SK-N-SH (cell line): Measurements from ENCODE around the gene PRXL2B. TPM values are rescaled to one million over a fixed set of nuclear protein-coding genes. Genes with fewer than 3 reads are reported as not detected.

Source experiments
- CTCF ChIA-PET: fragments of 300-600, 350-600 bp; formaldehyde crosslinking; extraction: SDS; loops from one replicate; lab custom pipeline; 2021; lab: Yijun Ruan, JAX
- POLR2A ChIA-PET: fragments of 350-600 bp; sonication (Branson Sonifier 250); formaldehyde crosslinking; extraction: SDS; loops from one replicate; lab custom pipeline; 2020; ENCODE audit warnings: antibody characterized with exemption, inconsistent platforms; lab: Yijun Ruan, JAX
- DNase-seq: peaks from one replicate; pipeline ENCODE4 v3.0.0; 2012
- H2AFZ ChIP-seq: fragments of 200-600 bp; sonication (generic); 2 replicates; pipeline ENCODE4 v1.8.1; 2016; ENCODE audit warnings: antibody characterized with exemption, mild to moderate bottlenecking, low read depth
- H3F3A ChIP-seq: fragments of 200-600 bp; sonication (generic); replicated peaks from 2 replicates; pipeline ENCODE3; 2016; ENCODE audit warnings: antibody characterized with exemption, mild to moderate bottlenecking; ENCODE audit not compliant: insufficient read depth
- H3K27ac ChIP-seq, 2 experiments: fragments of 200-500 bp in 1 of 2; fragments of 200-600 bp in 1 of 2; sonication (Bioruptor generic) in 1 of 2; sonication (generic), shearing (Covaris generic) in 1 of 2; 2 replicates each; pipeline versions ENCODE4 v1.5.1 to v1.6.1; 2014 to 2016; ENCODE audit warnings: low read depth in 2 of 2, inconsistent platforms in 1 of 2, low read length in 1 of 2, mild to moderate bottlenecking in 1 of 2, mixed read lengths in 1 of 2
- H3K27me3 ChIP-seq: fragments of 200-600 bp; sonication (generic), shearing (Covaris generic); 2 replicates; pipeline ENCODE4 v1.6.1; 2016; ENCODE audit warnings: mixed run types; ENCODE audit not compliant: insufficient read depth
- H3K36me3 ChIP-seq, 2 experiments: fragments of 200-500 bp in 1 of 2; fragments of 200-600 bp in 1 of 2; sonication (Bioruptor generic) in 1 of 2; sonication (generic) in 1 of 2; replicated peaks in 1 of 2; 2 replicates each; pipeline versions ENCODE3 to v1.5.1; 2014 to 2016; ENCODE audit warnings: low read length in 1 of 2, mild to moderate bottlenecking in 1 of 2; ENCODE audit not compliant: insufficient read depth in 2 of 2, control insufficient read depth in 1 of 2
- H3K4me1 ChIP-seq, 2 experiments: fragments of 200-500 bp in 1 of 2; fragments of 200-600 bp in 1 of 2; sonication (Bioruptor generic) in 1 of 2; sonication (generic), shearing (Covaris generic) in 1 of 2; 2 replicates each; pipeline versions ENCODE4 v1.5.1 to v1.6.1; 2014 to 2016; ENCODE audit warnings: low read depth in 1 of 2, low read length in 1 of 2, mixed run types in 1 of 2; ENCODE audit not compliant: insufficient read depth in 2 of 2, control insufficient read depth in 1 of 2
- H3K4me2 ChIP-seq: fragments of 200-600 bp; sonication (generic), shearing (Covaris generic); 2 replicates; pipeline ENCODE4 v1.6.1; 2017; ENCODE audit warnings: mixed run types
- H3K4me3 ChIP-seq, 2 experiments: fragments of 200-500 bp in 1 of 2; fragments of 200-600 bp in 1 of 2; sonication (Bioruptor generic) in 1 of 2; sonication (generic), shearing (Covaris generic) in 1 of 2; 2 replicates each; pipeline versions ENCODE4 v1.5.1 to v1.8.1; 2014 to 2016; ENCODE audit warnings: low read depth in 2 of 2, inconsistent platforms in 1 of 2, low read length in 1 of 2, mild to moderate bottlenecking in 1 of 2, mixed read lengths in 1 of 2, moderate library complexity in 1 of 2
- H3K79me2 ChIP-seq: fragments of 200-600 bp; sonication (generic); 2 replicates; pipeline ENCODE4 v1.8.1; 2017; ENCODE audit warnings: mild to moderate bottlenecking; ENCODE audit not compliant: insufficient read depth
- H3K9ac ChIP-seq: fragments of 200-600 bp; sonication (generic); 2 replicates; pipeline ENCODE4 v1.6.1; 2017; ENCODE audit warnings: mixed run types
- H3K9me2 ChIP-seq: fragments of 200-600 bp; sonication (generic); 2 replicates; pipeline ENCODE4 v1.6.1; 2017; ENCODE audit warnings: mixed run types
- H3K9me3 ChIP-seq: fragments of 200-600 bp; sonication (generic); 2 replicates; pipeline ENCODE4 v1.6.1; 2017; ENCODE audit warnings: mixed run types, mild to moderate bottlenecking, moderate library complexity
- H4K20me1 ChIP-seq: fragments of 200-600 bp; sonication (generic); 2 replicates; pipeline ENCODE4 v1.6.1; 2017; ENCODE audit warnings: mild to moderate bottlenecking, mixed run types; ENCODE audit not compliant: insufficient read depth
- ELF1 ChIP-seq: IDR thresholded peaks from 2 replicates; pipeline ENCODE4 v1.4.0; 2012
- EZH2phosphoT487 ChIP-seq: fragments of 200-600 bp; sonication (generic); IDR thresholded peaks from 2 replicates; pipeline ENCODE4 v1.6.1; 2017; ENCODE audit warnings: low read depth, mixed run types, mild to moderate bottlenecking, antibody characterized with exemption, moderate library complexity, borderline replicate concordance
- FOSL2 ChIP-seq: IDR thresholded peaks from 2 replicates; pipeline ENCODE4 v1.4.0; 2012; ENCODE audit warnings: low read depth, mild to moderate bottlenecking, moderate library complexity, borderline replicate concordance
- GATA2 ChIP-seq: sonication (generic); formaldehyde crosslinking; IDR thresholded peaks from 2 replicates; pipeline ENCODE4 v1.5.0; 2020; ENCODE audit warnings: mild to moderate bottlenecking, missing genetic modification reagents
- JUND ChIP-seq: IDR thresholded peaks from 2 replicates; pipeline ENCODE4 v1.4.0; 2012
- MEF2A ChIP-seq: IDR thresholded peaks from 2 replicates; pipeline ENCODE4 v1.4.0; 2012; ENCODE audit warnings: low read depth, borderline replicate concordance
- MXI1 ChIP-seq: IDR thresholded peaks from 2 replicates; pipeline ENCODE4 v1.6.1; 2012; ENCODE audit warnings: mild to moderate bottlenecking, low read depth, low read length, improper control_type of control experiment
- NFIC ChIP-seq: IDR thresholded peaks from 2 replicates; pipeline ENCODE4 v1.4.0; 2012; ENCODE audit warnings: borderline replicate concordance
- POLR2AphosphoS5 ChIP-seq: IDR thresholded peaks from 2 replicates; pipeline ENCODE4 v1.6.1; 2012; ENCODE audit warnings: low read depth, low read length
- RAD21 ChIP-seq: IDR thresholded peaks from 2 replicates; pipeline ENCODE4 v1.6.1; 2012; ENCODE audit warnings: mild to moderate bottlenecking, low read length
- RXRA ChIP-seq: IDR thresholded peaks from 2 replicates; pipeline ENCODE4 v1.4.0; 2012; ENCODE audit warnings: low read depth, mild to moderate bottlenecking, borderline replicate concordance
- SIN3A ChIP-seq: IDR thresholded peaks from 2 replicates; pipeline ENCODE4 v1.6.1; 2012; ENCODE audit warnings: low read depth, mild to moderate bottlenecking, low read length, moderate library complexity, borderline replicate concordance
- TAF1 ChIP-seq: IDR thresholded peaks from 2 replicates; pipeline ENCODE4 v1.6.1; 2012; ENCODE audit warnings: low read depth, mild to moderate bottlenecking, low read length, moderate library complexity, borderline replicate concordance
- WGBS: methylation state at CpG from one replicate; pipeline ENCODE4 v1.1.6; 2017; ENCODE audit warnings: low lambda C conversion rate; 5-methylcytosine and 5-hydroxymethylcytosine counted together
- polyA plus RNA-seq, 3 experiments: library from polyadenylated mRNA; depleted of rRNA; stranded (reverse); fragments of >200 nt; gene quantifications; 2 replicates each; pipeline ENCODE4 v1.2.3, GENCODE V29; 2012
- TF ChIP-seq, protein P1 (sequence below): IDR thresholded peaks from 2 replicates; pipeline ENCODE4 v1.4.0; 2012; ENCODE audit warnings: low read depth, borderline replicate concordance
- TF ChIP-seq, protein P2 (sequence below): IDR thresholded peaks from 2 replicates; pipeline ENCODE4 v1.4.0; 2012; ENCODE audit warnings: low read depth
- TF ChIP-seq, protein P3 (sequence below): fragments of 150-350 bp; IDR thresholded peaks from 2 replicates; pipeline ENCODE4 v1.6.1; 2016; ENCODE audit warnings: mild to moderate bottlenecking, low read depth, low read length

Gene PRXL2B
- polyA plus RNA-seq, 1 of the 3 experiments (the other 2 are of a cell fraction) = 33.7 TPM

DNA sequence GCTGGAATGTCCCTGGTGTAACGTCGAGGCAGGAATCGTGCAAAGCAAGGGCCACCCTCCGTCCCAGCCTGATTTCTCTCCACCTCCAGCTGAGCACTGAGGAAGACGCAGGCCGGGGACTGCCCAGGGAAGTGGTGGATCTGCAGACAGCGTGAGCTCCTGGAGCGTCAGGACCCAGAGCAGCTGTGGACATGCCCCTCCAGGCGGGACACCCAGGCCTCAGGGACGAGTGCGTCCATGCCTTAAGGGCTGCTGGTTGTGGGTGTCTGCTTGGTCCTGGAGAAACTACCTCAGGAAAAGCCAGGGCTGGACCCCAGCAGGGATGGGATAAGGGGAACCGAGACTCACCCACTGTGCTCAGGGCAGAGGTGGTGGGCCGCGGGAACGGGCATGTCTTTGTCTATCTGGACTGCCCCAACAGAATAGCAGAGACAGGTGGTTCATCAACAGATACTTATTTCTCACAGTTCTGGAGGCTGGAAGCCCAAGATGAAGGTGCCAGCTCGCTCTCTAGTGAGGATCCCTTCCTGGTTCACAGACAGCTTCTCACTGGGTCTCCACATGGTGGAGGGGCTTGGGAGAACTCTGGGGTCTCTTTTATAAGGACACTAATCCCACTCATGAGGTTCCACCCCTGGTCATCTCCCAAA, 52.0 kb downstream of the PRXL2B start:
- no peaks in the 10 kb centered on the region for H3K27me3 ChIP-seq
- H3K4me2 ChIP-seq = no peak overlapping the region
- H3K36me3 ChIP-seq = no peaks in the 10 kb centered on the region
- H3K79me2 ChIP-seq = peaks cover 10% of the 10 kb centered on the region; the same call in 1 of the 2 replicates
- H2AFZ ChIP-seq = no peak overlapping the region
- H3K9me2 ChIP-seq = no peaks in the 10 kb centered on the region
- WGBS = 12% methylated on average over 14 of the region's 16 CpGs
- DNase-seq = no peak
- ChIA-PET POLR2A (interaction anchor here (1.3 kb wide), 1 partner anchor 9 kb away, joined by 3 read pairs; no protein-coding TSS in a partner anchor), CTCF (no interaction called here)
- no peak for TF ChIP-seq RAD21
- TF ChIP-seq, protein P1, sequence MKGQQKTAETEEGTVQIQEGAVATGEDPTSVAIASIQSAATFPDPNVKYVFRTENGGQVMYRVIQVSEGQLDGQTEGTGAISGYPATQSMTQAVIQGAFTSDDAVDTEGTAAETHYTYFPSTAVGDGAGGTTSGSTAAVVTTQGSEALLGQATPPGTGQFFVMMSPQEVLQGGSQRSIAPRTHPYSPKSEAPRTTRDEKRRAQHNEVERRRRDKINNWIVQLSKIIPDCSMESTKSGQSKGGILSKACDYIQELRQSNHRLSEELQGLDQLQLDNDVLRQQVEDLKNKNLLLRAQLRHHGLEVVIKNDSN = no peak
- no peak for TF ChIP-seq NFIC
- no peak for TF ChIP-seq FOSL2
- no peak for TF ChIP-seq RXRA
- no peak for TF ChIP-seq EZH2phosphoT487
- no peak for TF ChIP-seq POLR2AphosphoS5
- TF ChIP-seq ELF1 = no peak
- no peak for TF ChIP-seq SIN3A
- TF ChIP-seq JUND = no peak
- TF ChIP-seq MEF2A = no peak
- TF ChIP-seq MXI1 = no peak
- no peaks in the 10 kb centered on the region for H3K9me3 ChIP-seq
- no peak overlapping the region for H3K9ac ChIP-seq
- peaks cover 0 to 20% of the 10 kb centered on the region in 2 experiments; a peak in 1 of 4 replicates for H3K4me1 ChIP-seq
- H3F3A ChIP-seq = no peaks in the 10 kb centered on the region
- no peak overlapping the region for H3K27ac ChIP-seq
- H4K20me1 ChIP-seq = no peaks in the 10 kb centered on the region
- no peak overlapping the region for H3K4me3 ChIP-seq

DNA sequence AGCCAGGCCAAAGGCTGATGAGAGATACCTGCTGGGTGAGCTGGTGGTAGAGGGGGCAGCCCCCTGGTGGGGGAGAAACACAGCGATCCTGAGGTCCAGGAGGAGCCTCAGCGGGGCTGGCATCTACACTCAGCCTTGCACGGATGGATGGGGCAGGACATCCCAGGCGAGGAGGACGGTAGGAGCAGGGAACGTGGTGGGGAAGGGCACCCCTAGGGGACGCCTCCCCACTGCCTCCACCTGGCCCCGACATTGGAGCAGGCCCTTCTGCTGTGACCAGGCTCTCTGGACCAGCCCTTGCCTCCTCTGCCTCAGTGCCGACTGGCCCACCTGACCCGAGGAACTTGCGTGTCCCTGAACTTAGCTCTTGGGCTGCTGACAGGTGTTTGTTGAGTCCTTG, 52.6 kb downstream of the PRXL2B start:
- CTCF ChIA-PET = interaction anchor here (1.1 kb wide), 1 partner anchor 23 kb away, joined by 3 read pairs; no protein-coding TSS in a partner anchor
- 30% methylated on average over 6 of the region's 11 CpGs for WGBS
- no peak for TF ChIP-seq TAF1
- no peak for TF ChIP-seq MXI1
- TF ChIP-seq POLR2AphosphoS5 = no peak; the same call in 1 of the 2 replicates
- TF ChIP-seq GATA2 (CRISPR knock-in tag) = no peak
- TF ChIP-seq, protein P2, sequence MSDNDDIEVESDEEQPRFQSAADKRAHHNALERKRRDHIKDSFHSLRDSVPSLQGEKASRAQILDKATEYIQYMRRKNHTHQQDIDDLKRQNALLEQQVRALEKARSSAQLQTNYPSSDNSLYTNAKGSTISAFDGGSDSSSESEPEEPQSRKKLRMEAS = no peak
- no peak for TF ChIP-seq FOSL2
- TF ChIP-seq, protein P3, sequence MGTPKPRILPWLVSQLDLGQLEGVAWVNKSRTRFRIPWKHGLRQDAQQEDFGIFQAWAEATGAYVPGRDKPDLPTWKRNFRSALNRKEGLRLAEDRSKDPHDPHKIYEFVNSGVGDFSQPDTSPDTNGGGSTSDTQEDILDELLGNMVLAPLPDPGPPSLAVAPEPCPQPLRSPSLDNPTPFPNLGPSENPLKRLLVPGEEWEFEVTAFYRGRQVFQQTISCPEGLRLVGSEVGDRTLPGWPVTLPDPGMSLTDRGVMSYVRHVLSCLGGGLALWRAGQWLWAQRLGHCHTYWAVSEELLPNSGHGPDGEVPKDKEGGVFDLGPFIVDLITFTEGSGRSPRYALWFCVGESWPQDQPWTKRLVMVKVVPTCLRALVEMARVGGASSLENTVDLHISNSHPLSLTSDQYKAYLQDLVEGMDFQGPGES = no peak
- TF ChIP-seq, all 33 proteins: peak for 0

More for the DNA sequence above, 52.6 kb downstream of the PRXL2B start:
- Histone ChIP-seq H2AFZ (no peak overlapping the region), H3K4me2 (no peak overlapping the region), H3K9me3 (no peaks in the 10 kb centered on the region), H3K79me2 (peaks cover 10% of the 10 kb centered on the region; the same call in 1 of the 2 replicates), H3K9me2 (no peaks in the 10 kb centered on the region), H4K20me1 (no peaks in the 10 kb centered on the region), H3K4me1 (peaks cover 0 to 22% of the 10 kb centered on the region in 2 experiments; a peak in 1 of 4 replicates), H3K27ac (no peak overlapping the region), H3F3A (no peaks in the 10 kb centered on the region), H3K9ac (no peak overlapping the region), H3K27me3 (no peaks in the 10 kb centered on the region), H3K4me3 (no peak overlapping the region), H3K36me3 (no peaks in the 10 kb centered on the region)
- POLR2A ChIA-PET = no interaction called here
- peak; percentile 39 for DNase-seq
